Osteocyte (in vitro differentiated cells): ENCODE results near the gene TRIM73. TPM values are rescaled to one million over a fixed set of nuclear protein-coding genes. Genes with fewer than 3 reads are reported as not detected.
"Not testable (repeated sequence)": the region's sequence is repeated elsewhere in the genome, so short reads cannot be mapped to it uniquely, and the experiment has no call there.

Source experiments
- DNase-seq: peaks from one replicate; pipeline ENCODE4 v3.0.0; 2021; ENCODE audit warnings: mixed read lengths; ENCODE audit not compliant: unreplicated experiment; ENCODE audit errors: extremely low spot score
- H3K27ac Mint-ChIP-seq: one replicate; pipeline ENCODE4 v1.8.0; 2021; ENCODE audit warnings: mild to moderate bottlenecking, mixed read lengths; ENCODE audit not compliant: unreplicated experiment
- H3K27me3 Mint-ChIP-seq: one replicate; pipeline ENCODE4 v1.8.0; 2021; ENCODE audit warnings: mixed read lengths; ENCODE audit not compliant: unreplicated experiment
- H3K36me3 Mint-ChIP-seq: one replicate; pipeline ENCODE4 v1.8.0; 2021; ENCODE audit warnings: mixed read lengths; ENCODE audit not compliant: unreplicated experiment
- H3K4me1 Mint-ChIP-seq: one replicate; pipeline ENCODE4 v1.8.0; 2021; ENCODE audit warnings: mixed read lengths; ENCODE audit not compliant: unreplicated experiment
- H3K4me3 Mint-ChIP-seq: one replicate; pipeline ENCODE4 v1.8.0; 2021; ENCODE audit warnings: mild to moderate bottlenecking, moderate library complexity, mixed read lengths; ENCODE audit not compliant: unreplicated experiment
- H3K9me3 Mint-ChIP-seq: one replicate; pipeline ENCODE4 v1.8.0; 2021; ENCODE audit warnings: mixed read lengths; ENCODE audit not compliant: unreplicated experiment
- long read RNA-seq: library from polyadenylated mRNA; unstranded; transcript quantifications from one replicate; pipeline ENCODE4 v2.0.0, GENCODE V29; 2021
- total RNA-seq: library from RNA; stranded (reverse); gene quantifications from 2 replicates; pipeline ENCODE4 v1.2.1, GENCODE V29; 2021

TRIM73 gene
- total RNA-seq: 3.2 and 7.4 TPM in 2 replicates
- long read RNA-seq: 0 reads

GRCh38 chr7:75395329-75395728 is at the start of gene TRIM73:
Gene TRIM73 (plus strand): TSS chr7:75395629. CDS start chr7:75398934, 3,305 bp downstream.
- not testable (repeated sequence) for H3K4me3 Mint-ChIP-seq, H3K36me3 Mint-ChIP-seq, H3K9me3 Mint-ChIP-seq, H3K27me3 Mint-ChIP-seq, H3K4me1 Mint-ChIP-seq, H3K27ac Mint-ChIP-seq
- DNase-seq: peak; percentile 30

DNA sequence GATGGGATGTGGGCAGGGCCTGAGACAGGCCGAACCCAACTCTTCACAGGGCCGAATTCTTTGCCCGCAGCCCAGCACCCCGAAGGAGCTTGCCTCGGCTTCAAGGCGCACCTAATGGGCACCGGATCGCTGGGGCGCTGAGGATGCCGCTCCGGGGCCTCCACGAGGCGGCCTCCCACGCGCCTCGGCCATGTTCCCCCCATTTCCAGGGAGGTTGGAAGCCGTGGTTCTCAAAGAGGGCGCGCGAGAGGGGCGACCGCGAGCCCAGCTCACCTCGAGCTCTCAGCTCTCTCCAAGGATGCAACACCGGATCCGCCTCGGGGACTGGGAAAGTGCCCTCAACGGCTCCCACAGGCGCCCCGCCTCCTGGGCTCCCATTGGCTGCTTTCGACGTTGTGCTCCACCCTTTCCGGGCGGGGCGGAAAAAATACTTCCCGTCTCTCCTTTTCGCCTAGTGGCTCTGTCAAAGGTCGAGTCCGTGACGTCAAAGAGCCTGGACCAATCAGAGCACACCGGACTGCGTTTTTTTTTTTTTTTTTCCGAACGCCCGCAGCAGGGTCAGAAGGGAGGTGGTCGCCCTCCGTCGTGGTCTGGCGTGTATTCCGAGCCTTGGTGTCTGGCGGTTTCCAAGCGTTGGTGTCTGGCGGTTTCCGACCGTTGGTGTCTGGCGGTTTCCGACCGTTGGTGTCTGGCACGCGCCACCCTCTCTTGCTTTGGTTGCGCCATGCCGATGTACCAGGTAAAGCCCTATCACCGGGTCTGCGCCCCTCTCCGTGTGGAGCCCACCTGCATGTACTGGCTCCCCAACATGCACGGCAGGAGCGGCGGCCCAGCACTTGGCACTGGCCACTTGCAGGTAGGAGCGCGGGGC is 36.5 kb upstream of the TRIM73 start:
- H3K27me3 Mint-ChIP-seq, H3K27ac Mint-ChIP-seq, DNase-seq, H3K36me3 Mint-ChIP-seq, H3K9me3 Mint-ChIP-seq, H3K4me1 Mint-ChIP-seq: not testable (repeated sequence)
- peak overlapping the region; percentile 40 for H3K4me3 Mint-ChIP-seq

GRCh38 chr7:75359542-75359848 is 35.9 kb upstream of the TRIM73 start:
- not testable (repeated sequence) for H3K27ac Mint-ChIP-seq, H3K4me1 Mint-ChIP-seq, H3K9me3 Mint-ChIP-seq, DNase-seq, H3K36me3 Mint-ChIP-seq, H3K4me3 Mint-ChIP-seq, H3K27me3 Mint-ChIP-seq

GRCh38 chr7:75364079-75364478 is 31.4 kb upstream of the TRIM73 start:
- H3K4me1 Mint-ChIP-seq, H3K27me3 Mint-ChIP-seq, H3K36me3 Mint-ChIP-seq, DNase-seq, H3K4me3 Mint-ChIP-seq, H3K9me3 Mint-ChIP-seq, H3K27ac Mint-ChIP-seq: not testable (repeated sequence)

- H3K27me3 Mint-ChIP-seq, H3K36me3 Mint-ChIP-seq, H3K4me1 Mint-ChIP-seq, DNase-seq, H3K9me3 Mint-ChIP-seq, H3K4me3 Mint-ChIP-seq, H3K27ac Mint-ChIP-seq: not testable (repeated sequence)
Measured at GRCh38 chr7:75366643-75367042, 28.8 kb upstream of the TRIM73 start.

- not testable (repeated sequence) for H3K36me3 Mint-ChIP-seq, H3K4me3 Mint-ChIP-seq, H3K4me1 Mint-ChIP-seq, DNase-seq, H3K27me3 Mint-ChIP-seq, H3K9me3 Mint-ChIP-seq, H3K27ac Mint-ChIP-seq
Measured at GRCh38 chr7:75367313-75367712, 28.1 kb upstream of the TRIM73 start.

- H3K27ac Mint-ChIP-seq, H3K4me1 Mint-ChIP-seq, H3K27me3 Mint-ChIP-seq, DNase-seq, H3K9me3 Mint-ChIP-seq, H3K36me3 Mint-ChIP-seq, H3K4me3 Mint-ChIP-seq: not testable (repeated sequence)
Measured at GRCh38 chr7:75374144-75374518, 21.3 kb upstream of the TRIM73 start.

- not testable (repeated sequence) for H3K27me3 Mint-ChIP-seq, H3K36me3 Mint-ChIP-seq, H3K4me1 Mint-ChIP-seq, DNase-seq, H3K27ac Mint-ChIP-seq, H3K9me3 Mint-ChIP-seq, H3K4me3 Mint-ChIP-seq
Measured at GRCh38 chr7:75374519-75375317, 20.7 kb upstream of the TRIM73 start.

GRCh38 chr7:75393194-75393593 is 2.2 kb upstream of the TRIM73 start:
- not testable (repeated sequence) for H3K27ac Mint-ChIP-seq, H3K27me3 Mint-ChIP-seq, DNase-seq, H3K4me1 Mint-ChIP-seq, H3K36me3 Mint-ChIP-seq, H3K4me3 Mint-ChIP-seq, H3K9me3 Mint-ChIP-seq

DNA sequence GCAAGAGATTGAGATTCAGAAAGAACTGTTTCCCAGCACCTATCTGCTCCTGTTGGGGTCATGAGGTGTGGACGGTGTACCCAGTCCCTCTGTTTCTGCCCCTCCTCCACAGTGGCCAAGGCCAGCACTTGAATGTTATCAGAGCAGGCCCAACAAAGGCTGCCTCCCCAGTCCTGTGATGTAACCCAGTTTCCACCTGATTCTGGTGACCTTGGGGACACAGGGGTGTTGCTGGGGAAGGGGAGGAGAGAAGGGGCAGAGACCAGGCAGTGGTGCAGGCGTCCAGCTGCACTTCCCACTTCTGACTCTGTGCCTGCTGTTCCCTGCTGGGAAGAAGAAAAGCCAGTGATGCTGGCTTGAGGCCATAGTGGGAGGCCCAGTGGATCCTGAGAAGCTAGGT is 2.4 kb downstream of the TRIM73 start:
- H3K4me3 Mint-ChIP-seq, H3K4me1 Mint-ChIP-seq, H3K27ac Mint-ChIP-seq, H3K36me3 Mint-ChIP-seq, H3K27me3 Mint-ChIP-seq, H3K9me3 Mint-ChIP-seq, DNase-seq: not testable (repeated sequence)

GRCh38 chr7:75398771-75399700 is 3.6 kb downstream of the TRIM73 start:
- DNase-seq: peak; percentile 44
- H3K27ac Mint-ChIP-seq, H3K4me1 Mint-ChIP-seq, H3K9me3 Mint-ChIP-seq, H3K4me3 Mint-ChIP-seq, H3K27me3 Mint-ChIP-seq, H3K36me3 Mint-ChIP-seq: not testable (repeated sequence)
